Measurements from ENCODE around the gene CADM1.

CADM1 gene

GRCh38 chr11:115226556-115226955 lies 277.7 kb downstream of the CADM1 start:
- DNase-seq, result no peak

- no peak for DNase-seq
These were observed 279.7 kb downstream of the CADM1 start for GRCh38 chr11:115224551-115224950.

GRCh38 chr11:115222863-115223530 lies 281.2 kb downstream of the CADM1 start:
- DNase-seq, result no peak

GRCh38 chr11:115222218-115222862 lies 281.9 kb downstream of the CADM1 start:
- DNase-seq, result no peak

DNA sequence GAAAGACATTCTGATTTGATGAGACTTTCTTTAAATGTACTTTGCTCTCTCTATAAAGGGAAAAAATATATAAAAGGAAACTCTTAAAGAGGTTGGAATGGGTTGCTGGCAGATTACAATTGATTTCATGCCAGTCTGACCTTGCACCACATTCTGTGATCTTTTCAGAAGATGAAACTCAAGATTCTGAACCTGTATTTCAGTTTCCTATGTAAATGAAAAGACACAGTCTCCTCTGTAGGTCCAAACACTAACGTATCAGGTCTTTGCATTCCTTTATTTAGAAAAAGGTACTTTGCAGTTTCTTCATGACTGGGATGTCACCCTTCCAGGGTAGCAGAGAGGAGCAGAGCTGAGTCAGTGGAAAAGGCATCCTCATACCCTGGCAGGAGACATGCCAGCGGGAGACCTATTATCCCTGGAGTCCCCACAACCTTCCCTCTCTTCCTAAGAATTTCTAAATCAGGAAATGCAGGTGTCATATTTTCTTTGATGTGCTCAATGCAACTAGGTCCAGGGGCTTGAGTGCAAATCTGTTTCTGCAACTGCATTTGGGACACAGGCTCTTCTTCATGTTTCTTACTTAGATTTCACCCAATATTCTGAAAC lies 282.6 kb downstream of the CADM1 start:
- DNase-seq, result no peak

DNA sequence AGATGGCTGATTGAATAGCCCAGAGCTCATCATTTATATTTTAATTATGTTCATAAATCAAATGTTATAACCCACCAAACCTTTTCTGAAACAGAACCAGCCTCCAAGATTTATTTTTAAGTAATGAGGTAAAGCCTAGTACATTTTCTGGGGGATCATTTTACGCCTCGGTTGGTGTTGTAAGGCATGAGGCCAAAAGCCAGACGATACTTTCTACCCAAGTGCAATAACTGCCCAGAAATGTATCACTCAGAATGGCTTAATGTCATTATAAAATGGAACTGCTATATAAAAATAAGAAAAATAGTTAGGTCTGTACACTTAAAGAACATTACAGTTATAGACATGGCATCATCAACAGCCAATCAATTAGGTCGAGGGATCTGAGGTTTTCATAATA lies 283.3 kb downstream of the CADM1 start:
- no peak for DNase-seq

DNA sequence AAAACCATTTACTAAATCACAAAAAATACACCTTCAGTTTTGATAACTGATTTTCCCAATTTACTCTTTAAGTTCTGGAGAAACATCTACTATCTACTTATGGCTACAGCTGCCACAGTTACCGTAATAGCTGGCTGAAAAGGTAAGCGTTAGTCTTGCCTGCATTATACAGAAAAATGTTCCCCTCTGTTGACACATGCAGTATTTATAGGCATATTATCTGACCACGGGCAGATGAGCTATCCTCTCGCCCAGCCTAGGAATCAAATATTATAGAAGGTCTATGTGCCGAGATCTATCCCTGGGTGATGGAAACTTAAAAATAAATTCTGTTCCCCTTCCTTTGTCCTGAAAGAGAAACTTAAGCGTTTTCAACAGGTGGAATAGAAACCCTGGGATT lies 283.8 kb downstream of the CADM1 start:
- DNase-seq, result no peak

DNA sequence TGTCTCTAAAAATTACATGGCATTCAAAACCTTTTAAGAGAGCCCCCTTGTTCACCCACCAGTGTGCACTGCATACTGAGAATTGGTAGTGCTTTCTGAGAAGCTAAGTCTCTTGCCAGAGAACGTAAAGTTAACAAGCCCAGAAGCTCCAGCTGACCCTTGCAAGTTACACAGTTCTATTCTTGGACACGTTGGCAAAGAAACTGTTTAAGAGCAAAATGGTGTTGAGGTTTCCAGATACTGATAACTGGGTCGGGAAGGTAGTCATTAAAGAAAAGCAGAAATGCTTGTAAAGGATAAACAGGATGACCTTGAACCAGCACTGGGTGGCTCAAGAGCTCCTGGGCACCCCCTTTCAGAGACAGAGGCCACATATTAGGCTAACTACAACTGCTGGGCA lies 284.8 kb downstream of the CADM1 start:
- no peak for DNase-seq

DNA sequence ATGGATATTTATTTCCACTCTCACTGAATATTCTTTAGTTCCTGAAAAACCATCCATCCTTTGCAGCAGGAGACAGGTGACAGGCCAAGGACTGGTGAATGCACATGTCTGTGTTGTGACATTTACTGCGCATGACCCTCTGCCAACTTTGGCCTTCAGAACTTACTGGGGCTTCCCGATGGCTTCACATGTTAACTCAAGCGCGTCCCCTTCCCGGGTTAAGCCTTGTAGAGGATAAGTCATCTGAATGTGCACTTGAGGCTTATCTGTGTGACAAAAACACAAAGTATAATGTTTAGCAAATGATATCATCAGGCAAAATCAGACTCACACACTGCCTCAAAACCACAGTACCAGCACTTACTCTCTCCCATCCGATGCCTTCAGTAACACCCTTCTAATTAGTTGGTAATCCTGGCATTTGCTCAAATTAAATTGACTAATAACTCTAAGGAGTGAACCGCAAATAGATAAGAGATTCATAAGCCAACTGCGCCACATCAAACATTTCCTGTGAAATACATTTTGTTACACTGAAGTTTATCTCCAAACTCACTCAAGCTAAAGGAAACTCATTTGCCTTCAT lies 286.4 kb downstream of the CADM1 start:
- no peak for DNase-seq

GRCh38 chr11:115215694-115216617 lies 288.3 kb downstream of the CADM1 start:
- DNase-seq, result peak in 1 of 2 experiments; percentile 17

GRCh38 chr11:115214644-115215234 lies 289.5 kb downstream of the CADM1 start:
- DNase-seq, result no peak

DNA sequence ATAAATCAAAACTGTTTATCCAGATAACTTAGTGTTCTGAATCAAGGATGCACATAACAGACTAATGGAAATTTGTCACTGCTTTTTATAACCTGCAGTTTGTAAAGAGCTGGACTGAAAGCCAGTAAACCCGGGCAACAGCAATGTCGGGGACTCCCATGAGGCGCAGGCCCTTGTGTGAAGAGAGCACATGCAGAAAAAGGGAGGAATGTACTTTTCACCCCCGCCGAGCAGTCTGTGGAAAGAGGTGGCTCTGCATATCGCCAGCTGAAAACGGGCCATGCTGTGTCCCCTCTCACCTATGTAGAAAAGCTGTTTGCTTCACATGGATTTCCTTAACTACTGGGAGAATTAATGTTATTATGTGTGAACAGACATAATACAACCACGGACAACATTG lies 291.2 kb downstream of the CADM1 start:
- no peak for DNase-seq

DNA sequence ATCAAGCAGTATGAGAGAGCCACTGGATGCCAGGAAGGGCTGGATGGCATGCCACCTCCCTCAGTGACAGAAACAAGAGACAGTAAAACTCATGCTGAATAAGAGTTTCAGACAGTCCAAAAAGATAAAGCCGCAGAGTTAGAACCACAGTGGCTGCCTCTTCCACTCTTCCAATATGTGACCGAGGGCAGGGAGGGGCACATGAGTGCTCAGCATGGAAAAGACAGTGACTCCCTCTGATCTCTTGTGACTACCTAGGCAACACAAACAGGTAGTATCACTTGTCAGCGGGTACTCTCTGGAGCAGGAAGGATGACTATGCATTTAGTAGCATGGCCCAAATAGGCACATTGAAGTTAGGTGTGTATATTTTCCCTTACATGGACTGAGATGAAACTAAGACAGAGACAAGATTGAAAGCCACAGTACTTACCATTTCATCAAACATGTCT lies 295.4 kb downstream of the CADM1 start:
- DNase-seq, result no peak

DNA sequence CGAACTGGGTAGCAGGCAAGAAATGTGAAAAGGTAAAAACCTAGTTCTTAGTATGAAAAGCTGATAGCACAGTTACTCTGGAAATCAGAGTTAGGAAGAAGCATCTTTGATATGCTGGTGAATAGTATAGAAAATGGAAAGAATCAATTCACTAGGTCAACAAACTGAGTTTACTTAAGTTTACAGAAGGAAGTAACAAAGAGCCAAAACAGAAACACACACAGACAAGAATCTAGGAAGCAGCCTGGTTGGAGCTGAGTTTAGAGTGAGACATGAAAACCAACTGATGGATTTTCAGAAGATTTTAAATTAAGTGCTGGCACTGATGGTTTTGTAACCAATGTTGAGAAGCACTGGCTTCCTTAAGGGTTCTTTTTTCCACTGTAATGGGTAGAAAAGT lies 296.3 kb downstream of the CADM1 start:
- DNase-seq, result no peak

- DNase-seq, result no peak
These were observed 297.0 kb downstream of the CADM1 start for GRCh38 chr11:115207166-115207591.

- DNase-seq, result no peak
These were observed 297.7 kb downstream of the CADM1 start for GRCh38 chr11:115206365-115207022.

GRCh38 chr11:115202900-115203552 lies 301.2 kb downstream of the CADM1 start:
- no peak for DNase-seq

DNA sequence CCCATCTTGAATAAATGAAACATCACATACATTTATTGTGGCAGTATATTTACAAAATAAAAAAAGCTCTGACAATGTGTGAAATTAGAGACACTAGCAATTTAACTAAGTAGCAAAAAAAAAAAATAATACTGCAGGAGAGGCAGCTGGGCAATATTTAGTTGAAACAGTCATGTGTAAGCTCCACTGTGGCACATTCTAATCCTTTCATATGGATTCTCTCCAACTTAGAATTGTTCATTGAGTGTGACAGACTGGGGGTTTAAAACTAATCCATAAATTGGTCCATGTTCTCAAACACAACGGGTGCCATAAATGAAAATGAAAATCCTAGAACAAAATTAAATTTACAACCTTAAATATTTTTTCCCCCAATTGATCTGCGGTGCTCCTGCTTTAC lies 302.1 kb downstream of the CADM1 start:
- peak; percentile 27 to 66 for DNase-seq

DNA sequence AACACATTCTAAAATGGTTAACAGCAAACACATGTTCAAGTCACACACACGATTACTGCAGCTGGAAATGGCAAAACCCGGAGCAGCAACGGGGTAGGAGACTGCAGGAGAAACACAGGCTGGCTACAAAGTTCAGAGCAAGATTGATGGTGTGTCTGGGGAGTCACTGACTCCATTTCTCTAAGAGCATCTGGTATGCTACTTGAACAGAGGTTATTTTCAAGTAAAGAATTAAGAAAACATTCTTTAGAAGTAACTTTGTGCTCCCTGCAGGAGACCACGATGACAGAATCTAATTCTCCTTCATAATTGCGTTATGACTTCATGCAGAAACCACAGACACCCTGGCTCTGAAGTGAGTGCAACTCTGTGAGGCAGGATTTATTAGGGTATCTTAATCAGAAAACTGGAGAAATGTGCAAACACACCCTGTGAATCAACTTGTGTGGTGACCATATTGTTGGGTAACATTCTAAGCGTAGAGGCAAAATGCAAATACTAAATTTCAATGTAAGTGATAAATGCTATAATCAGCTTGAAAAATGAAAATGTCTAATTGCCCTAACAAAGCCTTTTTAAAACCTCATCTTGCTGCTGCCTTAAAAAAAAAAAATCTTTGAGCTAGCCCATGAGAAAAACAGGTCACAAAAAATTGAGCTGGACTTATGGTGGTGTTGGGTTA lies 303.0 kb downstream of the CADM1 start:
- no peak for DNase-seq

DNA sequence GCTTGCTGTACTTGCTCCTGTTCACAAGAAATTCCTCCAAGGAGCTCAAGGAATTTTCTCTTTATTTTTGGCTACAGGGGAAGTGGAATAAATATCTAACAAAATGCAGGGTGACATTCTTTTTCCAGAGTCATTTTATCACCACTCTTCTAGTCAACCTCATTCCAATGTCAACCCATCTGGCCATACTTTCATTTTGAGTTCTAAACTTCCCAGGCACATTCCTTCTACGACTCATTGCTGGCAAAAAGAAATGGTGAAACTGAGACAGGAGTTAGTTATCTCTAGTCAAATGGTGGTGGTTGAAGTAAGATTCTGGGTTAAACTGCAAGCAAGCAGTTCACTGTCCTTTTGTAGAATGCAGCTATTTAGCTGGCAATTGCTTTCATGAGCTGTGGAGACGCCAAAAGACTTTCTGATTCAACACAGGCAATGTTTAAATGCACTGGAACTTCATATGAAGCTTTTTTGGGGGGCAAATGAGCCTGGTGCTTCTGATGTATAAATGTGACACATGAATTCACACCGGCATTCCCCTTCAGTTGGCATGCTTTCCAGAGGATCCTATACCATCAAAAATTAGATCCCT lies 304.6 kb downstream of the CADM1 start:
- no peak for DNase-seq

Data from NCI-H524 (cell line).